ENCODE results near the gene RYR3.

GRCh38 chr15:33580526-33580925 is 269.8 kb downstream of the RYR3 start:
- TF ChIP-seq ZBTB26 (CRISPR knock-in tag; IDR thresholded peaks at IDR 0.05; ENCODE audit: borderline replicate concordance) = no peak
- no peak for TF ChIP-seq MAX (IDR thresholded peaks at IDR 0.05)
- no peak for TF ChIP-seq REST (IDR thresholded peaks at IDR 0.05; ENCODE audit: borderline replicate concordance in 1 of 2, low read depth in 1 of 2, low read length in 2 of 2)
- no peak for TF ChIP-seq ZNF687 (CRISPR knock-in tag; IDR thresholded peaks at IDR 0.05)
- TF ChIP-seq POLR2A (IDR thresholded peaks at IDR 0.05; ENCODE audit: insufficient read depth in 1 of 2, low read depth in 2 of 2, low read length in 2 of 2) = no peak
- no peak for TF ChIP-seq ZNF780A (CRISPR knock-in tag; IDR thresholded peaks at IDR 0.05)

Data from HepG2 (cell line).